ENCODE results near the gene CPN2.

- no peak for TF ChIP-seq CTCF (conservative IDR thresholded peaks at IDR 0.05; ENCODE audit: low read length)
- TF ChIP-seq EZH2phosphoT487 (IDR thresholded peaks at IDR 0.05; ENCODE audit: borderline replicate concordance, low read depth, low read length) = no peak
Observed at GRCh38 chr3:194301730-194302129, 49.4 kb downstream of the CPN2 start.

All from OCI-LY7 (cell line).